BLaER1 (cell line): ENCODE measurements around the gene TTC23.

Experiments
- H3K27ac ChIP-seq: shearing (Covaris generic); formaldehyde crosslinking; 2 replicates; pipeline ENCODE4 v1.8.1; 2022
- H3K27me3 ChIP-seq: shearing (Covaris generic); formaldehyde crosslinking; 2 replicates; pipeline ENCODE4 v1.8.1; 2022
- H3K36me3 ChIP-seq: shearing (Covaris generic); formaldehyde crosslinking; 2 replicates; pipeline ENCODE4 v1.8.1; 2022
- H3K4me1 ChIP-seq: shearing (Covaris generic); formaldehyde crosslinking; 2 replicates; pipeline ENCODE4 v1.8.1; 2022
- H3K4me2 ChIP-seq: shearing (Covaris generic); formaldehyde crosslinking; 2 replicates; pipeline ENCODE4 v1.8.1; 2022
- H3K4me3 ChIP-seq: shearing (Covaris generic); formaldehyde crosslinking; 2 replicates; pipeline ENCODE4 v1.8.1; 2022
- H3K9ac ChIP-seq: shearing (Covaris generic); formaldehyde crosslinking; 2 replicates; pipeline ENCODE4 v1.8.1; 2022
- H3K9me3 ChIP-seq: shearing (Covaris generic); formaldehyde crosslinking; 2 replicates; pipeline ENCODE4 v1.8.1; 2022
- H4K20me1 ChIP-seq: shearing (Covaris generic); formaldehyde crosslinking; 2 replicates; pipeline ENCODE4 v1.8.1; 2022
- Cebpa-rat ChIP-seq: shearing (Covaris generic); IDR thresholded peaks from 2 replicates; pipeline ENCODE4 v1.8.1; 2022

Gene TTC23

GRCh38 chr15:99181545-99181971, 67.8 kb downstream of the TTC23 start:
- no peaks in the 10 kb centered on the region for H3K36me3 ChIP-seq
- H3K4me2 ChIP-seq: peak overlapping the region; percentile 32
- TF ChIP-seq Cebpa-rat: no peak
- H3K4me1 ChIP-seq: peaks cover 16% of the 10 kb centered on the region
- no peaks in the 10 kb centered on the region for H4K20me1 ChIP-seq
- H3K9me3 ChIP-seq: no peaks in the 10 kb centered on the region
- no peak overlapping the region for H3K4me3 ChIP-seq
- H3K27me3 ChIP-seq: no peaks in the 10 kb centered on the region
- H3K27ac ChIP-seq: no peak overlapping the region
- H3K9ac ChIP-seq: no peak overlapping the region

GRCh38 chr15:99180964-99181306, 68.4 kb downstream of the TTC23 start:
- Histone ChIP-seq H3K4me3 (no peak overlapping the region), H3K4me1 (peaks cover 16% of the 10 kb centered on the region), H4K20me1 (no peaks in the 10 kb centered on the region), H3K4me2 (no peak overlapping the region), H3K9ac (no peak overlapping the region), H3K27me3 (no peaks in the 10 kb centered on the region), H3K9me3 (no peaks in the 10 kb centered on the region), H3K27ac (no peak overlapping the region), H3K36me3 (no peaks in the 10 kb centered on the region)
- TF ChIP-seq Cebpa-rat: no peak

GRCh38 chr15:99180086-99180963, 69.1 kb downstream of the TTC23 start:
- Histone ChIP-seq H3K27ac (no peak overlapping the region), H4K20me1 (no peaks in the 10 kb centered on the region), H3K9me3 (no peaks in the 10 kb centered on the region), H3K4me3 (no peak overlapping the region), H3K27me3 (no peaks in the 10 kb centered on the region), H3K4me1 (peaks cover 18% of the 10 kb centered on the region), H3K9ac (no peak overlapping the region), H3K4me2 (0 out of 2 replicates have a peak overlapping the region, but pooled peaks have one; percentile 3), H3K36me3 (no peaks in the 10 kb centered on the region)
- no peak for TF ChIP-seq Cebpa-rat

- H3K4me2 ChIP-seq: no peak overlapping the region
- no peak overlapping the region for H3K9ac ChIP-seq
- no peaks in the 10 kb centered on the region for H3K36me3 ChIP-seq
- H4K20me1 ChIP-seq: no peaks in the 10 kb centered on the region
- no peak overlapping the region for H3K4me3 ChIP-seq
- no peak overlapping the region for H3K27ac ChIP-seq
- H3K9me3 ChIP-seq: no peaks in the 10 kb centered on the region
- no peak for TF ChIP-seq Cebpa-rat
- H3K27me3 ChIP-seq: no peaks in the 10 kb centered on the region
- H3K4me1 ChIP-seq: peaks cover 33% of the 10 kb centered on the region
Observed at GRCh38 chr15:99177679-99178078, 71.7 kb downstream of the TTC23 start.

GRCh38 chr15:99176757-99177156, 72.6 kb downstream of the TTC23 start:
- Histone ChIP-seq H3K36me3 (no peaks in the 10 kb centered on the region), H3K4me1 (peaks cover 28% of the 10 kb centered on the region), H3K9me3 (no peaks in the 10 kb centered on the region), H4K20me1 (no peaks in the 10 kb centered on the region), H3K27me3 (no peaks in the 10 kb centered on the region), H3K4me3 (no peak overlapping the region), H3K9ac (no peak overlapping the region), H3K27ac (no peak overlapping the region), H3K4me2 (no peak overlapping the region)
- no peak for TF ChIP-seq Cebpa-rat

- H3K4me1 ChIP-seq: peaks cover 21% of the 10 kb centered on the region
Observed at GRCh38 chr15:99174567-99175395, 74.6 kb downstream of the TTC23 start.

GRCh38 chr15:99172989-99173388, 76.4 kb downstream of the TTC23 start:
- Histone ChIP-seq H3K4me3 (no peak overlapping the region), H3K27me3 (no peaks in the 10 kb centered on the region), H3K9ac (no peak overlapping the region), H3K27ac (no peak overlapping the region), H3K4me1 (peaks cover 38% of the 10 kb centered on the region), H3K4me2 (no peak overlapping the region), H3K9me3 (no peaks in the 10 kb centered on the region), H4K20me1 (no peaks in the 10 kb centered on the region), H3K36me3 (no peaks in the 10 kb centered on the region)
- no peak for TF ChIP-seq Cebpa-rat

More at GRCh38 chr15:99174567-99175395, 74.6 kb downstream of the TTC23 start:
- Histone ChIP-seq H3K9ac (no peak overlapping the region), H3K27ac (no peak overlapping the region), H3K36me3 (no peaks in the 10 kb centered on the region), H3K4me2 (peak overlapping the region; percentile 29), H3K9me3 (no peaks in the 10 kb centered on the region), H3K27me3 (no peaks in the 10 kb centered on the region), H3K4me3 (no peak overlapping the region), H4K20me1 (no peaks in the 10 kb centered on the region)
- TF ChIP-seq Cebpa-rat: no peak

- no peak for TF ChIP-seq Cebpa-rat
- Histone ChIP-seq H3K4me1 (peaks cover 47% of the 10 kb centered on the region), H3K27me3 (no peaks in the 10 kb centered on the region), H3K9ac (no peak overlapping the region), H4K20me1 (no peaks in the 10 kb centered on the region), H3K4me3 (no peak overlapping the region), H3K36me3 (no peaks in the 10 kb centered on the region), H3K9me3 (no peaks in the 10 kb centered on the region), H3K27ac (no peak overlapping the region), H3K4me2 (no peak overlapping the region)
Observed at GRCh38 chr15:99172171-99172570, 77.2 kb downstream of the TTC23 start.

- H3K4me3 ChIP-seq: no peak overlapping the region
- H3K4me1 ChIP-seq: peaks cover 59% of the 10 kb centered on the region
- H3K9me3 ChIP-seq: no peaks in the 10 kb centered on the region
- no peak for TF ChIP-seq Cebpa-rat
- no peaks in the 10 kb centered on the region for H4K20me1 ChIP-seq
- no peaks in the 10 kb centered on the region for H3K27me3 ChIP-seq
- H3K36me3 ChIP-seq: no peaks in the 10 kb centered on the region
- H3K27ac ChIP-seq: no peak overlapping the region
- H3K4me2 ChIP-seq: no peak overlapping the region
- H3K9ac ChIP-seq: no peak overlapping the region
Observed at GRCh38 chr15:99170476-99171065, 78.8 kb downstream of the TTC23 start.
